ENCODE data around the gene FHOD3.

FHOD3 gene

GRCh38 chr18:36322734-36323133 lies 25.2 kb downstream of the FHOD3 start:
- no peak for DNase-seq (ENCODE audit: low read depth, low spot score)

GRCh38 chr18:36323421-36323820 lies 25.9 kb downstream of the FHOD3 start:
- no peak for DNase-seq (ENCODE audit: low read depth, low spot score)

GRCh38 chr18:36325846-36326245 lies 28.3 kb downstream of the FHOD3 start:
- DNase-seq (ENCODE audit: low read depth, low spot score), result no peak

GRCh38 chr18:36326771-36327170 lies 29.3 kb downstream of the FHOD3 start:
- no peak for DNase-seq (ENCODE audit: low read depth, low spot score)

- no peak for DNase-seq (ENCODE audit: low read depth, low spot score)
Measured at GRCh38 chr18:36327352-36328316, 30.1 kb downstream of the FHOD3 start.

GRCh38 chr18:36328385-36328858 lies 30.9 kb downstream of the FHOD3 start:
- no peak for DNase-seq (ENCODE audit: low read depth, low spot score)

- no peak for DNase-seq (ENCODE audit: low read depth, low spot score)
Measured at GRCh38 chr18:36328916-36329315, 31.4 kb downstream of the FHOD3 start.

GRCh38 chr18:36329684-36330434 lies 32.3 kb downstream of the FHOD3 start:
- no peak for DNase-seq (ENCODE audit: low read depth, low spot score)

GRCh38 chr18:36330435-36331052 lies 33.0 kb downstream of the FHOD3 start:
- no peak for DNase-seq (ENCODE audit: low read depth, low spot score)

GRCh38 chr18:36331521-36331971 lies 34.0 kb downstream of the FHOD3 start:
- no peak for DNase-seq (ENCODE audit: low read depth, low spot score)

- DNase-seq (ENCODE audit: low read depth, low spot score), result no peak
Measured at GRCh38 chr18:36333414-36333813, 35.9 kb downstream of the FHOD3 start.

GRCh38 chr18:36334798-36335197 lies 37.3 kb downstream of the FHOD3 start:
- no peak for DNase-seq (ENCODE audit: low read depth, low spot score)

- DNase-seq (ENCODE audit: low read depth, low spot score), result no peak
Measured at GRCh38 chr18:36335476-36336279, 38.2 kb downstream of the FHOD3 start.

- no peak for DNase-seq (ENCODE audit: low read depth, low spot score)
Measured at GRCh38 chr18:36337679-36338402, 40.3 kb downstream of the FHOD3 start.

GRCh38 chr18:36338403-36338933 lies 41.0 kb downstream of the FHOD3 start:
- DNase-seq (ENCODE audit: low read depth, low spot score), result no peak

- no peak for DNase-seq (ENCODE audit: low read depth, low spot score)
Measured at GRCh38 chr18:36340246-36340645, 42.7 kb downstream of the FHOD3 start.

GRCh38 chr18:36341944-36342343 lies 44.4 kb downstream of the FHOD3 start:
- DNase-seq (ENCODE audit: low read depth, low spot score), result no peak

- DNase-seq (ENCODE audit: low read depth, low spot score), result no peak
Measured at GRCh38 chr18:36348331-36348730, 50.8 kb downstream of the FHOD3 start.

- no peak for DNase-seq (ENCODE audit: low read depth, low spot score)
Measured at GRCh38 chr18:36348971-36349417, 51.5 kb downstream of the FHOD3 start.

GRCh38 chr18:36349552-36349951 lies 52.0 kb downstream of the FHOD3 start:
- no peak for DNase-seq (ENCODE audit: low read depth, low spot score)

Data from brain pericyte (primary cell).